ENCODE measurements around the gene TNIP1. TPM values are rescaled to one million over a fixed set of nuclear protein-coding genes. Genes with fewer than 3 reads are reported as not detected.

TNIP1 gene
- total RNA-seq, 2 experiments from 2014 or later: 51.4 to 77.5 TPM

GRCh38 chr5:151063142-151063989 is 17.5 kb downstream of the TNIP1 start:
- no peak overlapping the region for H3K27ac ChIP-seq (ENCODE audit: low read depth, low read length, poor library complexity, severe bottlenecking)
- no peaks in the 10 kb centered on the region for H3K9me2 ChIP-seq (ENCODE audit: insufficient read depth, low read length)
- POLR2A ChIA-PET: interaction anchor here (0.5 to 0.7 kb wide), 2 partner anchors 22 to 29 kb away, joined by 3 to 4 read pairs; no protein-coding TSS in a partner anchor
- CTCF ChIA-PET (ENCODE audit: unreplicated experiment): no interaction called here
- H3K79me2 ChIP-seq (ENCODE audit: insufficient read depth, low read depth, low read length): peaks cover 6% of the 10 kb centered on the region; the same call in 1 of the 2 replicates
- H3K4me2 ChIP-seq (ENCODE audit: low read length): no peak overlapping the region
- H2AFZ ChIP-seq (ENCODE audit: low read length): no peak overlapping the region
- no peak for TF ChIP-seq CTCF (conservative IDR thresholded peaks at IDR 0.05; ENCODE audit: low read length)
- TF ChIP-seq EZH2phosphoT487 (IDR thresholded peaks at IDR 0.05; ENCODE audit: borderline replicate concordance, low read depth, low read length): no peak
- no peak overlapping the region for H3K4me3 ChIP-seq (ENCODE audit: low read depth, low read length, poor library complexity, severe bottlenecking)
- DNase-seq (ENCODE audit: low spot score): no peak
- no peaks in the 10 kb centered on the region for H3K9me3 ChIP-seq (ENCODE audit: low read length)
- BruUV-seq (replicated peaks): no TSS peak
- peaks cover 26% of the 10 kb centered on the region for H3K4me1 ChIP-seq (ENCODE audit: insufficient read depth, low read length, poor library complexity, severe bottlenecking)
- H4K20me1 ChIP-seq (ENCODE audit: insufficient read depth, low read length): no peaks in the 10 kb centered on the region
- intact Hi-C loops (cut with micrococcal nuclease; ENCODE audit: unreplicated experiment): no loop called here
- peaks cover 65% of the 10 kb centered on the region for H3K36me3 ChIP-seq (ENCODE audit: insufficient read depth, low read length)

- Histone ChIP-seq H3K79me2 (ENCODE audit: insufficient read depth, low read depth, low read length) (peaks cover 6% of the 10 kb centered on the region; the same call in 1 of the 2 replicates), H3K9me3 (ENCODE audit: low read length) (no peaks in the 10 kb centered on the region), H3K36me3 (ENCODE audit: insufficient read depth, low read length) (peaks cover 68% of the 10 kb centered on the region), H4K20me1 (ENCODE audit: insufficient read depth, low read length) (no peaks in the 10 kb centered on the region), H3K27ac (ENCODE audit: low read depth, low read length, poor library complexity, severe bottlenecking) (no peak overlapping the region), H3K4me1 (ENCODE audit: insufficient read depth, low read length, poor library complexity, severe bottlenecking) (peaks cover 24% of the 10 kb centered on the region), H2AFZ (ENCODE audit: low read length) (no peak overlapping the region), H3K4me2 (ENCODE audit: low read length) (no peak overlapping the region), H3K9me2 (ENCODE audit: insufficient read depth, low read length) (no peaks in the 10 kb centered on the region), H3K4me3 (ENCODE audit: low read depth, low read length, poor library complexity, severe bottlenecking) (no peak overlapping the region)
- POLR2A ChIA-PET: interaction anchor here (0.5 to 0.7 kb wide), 3 partner anchors 21 to 129 kb away, joined by 3 to 5 read pairs (median 4); no protein-coding TSS in a partner anchor
- CTCF ChIA-PET (ENCODE audit: unreplicated experiment): no interaction called here
- no TSS peak for BruUV-seq (replicated peaks)
- TF ChIP-seq CTCF (conservative IDR thresholded peaks at IDR 0.05; ENCODE audit: low read length) (no peak), EZH2phosphoT487 (IDR thresholded peaks at IDR 0.05; ENCODE audit: borderline replicate concordance, low read depth, low read length) (no peak)
- intact Hi-C loops (cut with micrococcal nuclease; ENCODE audit: unreplicated experiment): no loop called here
- DNase-seq (ENCODE audit: low spot score): no peak
These were observed 18.3 kb downstream of the TNIP1 start for GRCh38 chr5:151062405-151063141.
